ENCODE results near the gene DARS1.

- TF ChIP-seq POLR2A (IDR thresholded peaks at IDR 0.05) (no peak), CTCF (IDR thresholded peaks at IDR 0.05 in 8 of 11, conservative IDR thresholded peaks at IDR 0.05 in 3 of 11) (no peak), POLR2AphosphoS5 (IDR thresholded peaks at IDR 0.05) (no peak)
Observed at GRCh38 chr2:136023416-136023815, 38.0 kb upstream of the DARS1 start.
